DOHH2 (cell line): ENCODE data around the gene PAX3.

Experiments
- H3F3A ChIP-seq: fragments of 200-600 bp; sonication (generic), shearing (Covaris generic); 2 replicates; pipeline ENCODE4 v1.6.0; 2016; ENCODE audit warnings: antibody characterized with exemption, mild to moderate bottlenecking; ENCODE audit not compliant: control insufficient read depth, insufficient read depth
- H3K27ac ChIP-seq: fragments of 200-600 bp; sonication (generic); 2 replicates; pipeline ENCODE4 v1.5.1; 2014; ENCODE audit warnings: low read depth, mild to moderate bottlenecking, low read length, moderate library complexity
- H3K27me3 ChIP-seq: fragments of 200-600 bp; sonication (generic); 2 replicates; pipeline ENCODE4 v1.6.1; 2014; ENCODE audit warnings: mild to moderate bottlenecking, low read length, mixed read lengths; ENCODE audit not compliant: control insufficient read depth
- H3K36me3 ChIP-seq: fragments of 200-600 bp; sonication (generic); 2 replicates; pipeline ENCODE4 v1.6.1; 2014; ENCODE audit warnings: mild to moderate bottlenecking, low read length, moderate library complexity, mixed read lengths; ENCODE audit not compliant: control insufficient read depth
- H3K4me1 ChIP-seq: fragments of 200-600 bp; sonication (generic); 2 replicates; pipeline ENCODE4 v1.6.1; 2014; ENCODE audit warnings: mild to moderate bottlenecking, low read length, mixed read lengths; ENCODE audit not compliant: control insufficient read depth
- H3K4me2 ChIP-seq: fragments of 200-600 bp; sonication (generic); 2 replicates; pipeline ENCODE4 v1.6.0; 2014; ENCODE audit warnings: mild to moderate bottlenecking, low read length, moderate library complexity
- H3K4me3 ChIP-seq: fragments of 200-600 bp; sonication (generic); 2 replicates; pipeline ENCODE4 v1.5.1; 2014; ENCODE audit warnings: mild to moderate bottlenecking, low read length, mixed read lengths
- H3K79me2 ChIP-seq: fragments of 200-600 bp; sonication (generic); 2 replicates; pipeline ENCODE4 v1.6.1; 2014; ENCODE audit warnings: mild to moderate bottlenecking, low read length, mixed read lengths; ENCODE audit not compliant: control insufficient read depth
- H3K9me2 ChIP-seq: fragments of 200-600 bp; sonication (generic); replicated peaks from 2 replicates; pipeline ENCODE4 v1.6.1; 2014; ENCODE audit warnings: mild to moderate bottlenecking, low read length, mixed read lengths; ENCODE audit not compliant: control insufficient read depth
- H3K9me3 ChIP-seq: fragments of 200-600 bp; sonication (generic); 2 replicates; pipeline ENCODE4 v1.6.1; 2014; ENCODE audit warnings: antibody characterized with exemption, low read length, mixed read lengths; ENCODE audit not compliant: control insufficient read depth, insufficient read depth
- H4K20me1 ChIP-seq: fragments of 200-600 bp; sonication (generic); 2 replicates; pipeline ENCODE4 v1.6.0; 2014; ENCODE audit warnings: low read depth, mild to moderate bottlenecking, antibody characterized with exemption, low read length, moderate library complexity; ENCODE audit not compliant: control insufficient read depth, insufficient read depth
- EZH2phosphoT487 ChIP-seq: fragments of 200-600 bp; sonication (generic); IDR thresholded peaks from 2 replicates; pipeline ENCODE4 v1.6.1; 2017; ENCODE audit warnings: borderline replicate concordance, mild to moderate bottlenecking, antibody characterized with exemption, low read length, moderate library complexity, mixed read lengths
- TF ChIP-seq, protein P1 (sequence below): fragments of 200-600 bp; sonication (generic); IDR thresholded peaks from one replicate; pipeline ENCODE4 v1.5.1; 2014; ENCODE audit warnings: antibody characterized with exemption, mild to moderate bottlenecking, low read depth, low read length; ENCODE audit not compliant: poor library complexity, severe bottlenecking

The PAX3 gene

GRCh38 chr2:222281506-222281905 is 17.3 kb downstream of the PAX3 start:
- H3K27ac ChIP-seq: no peak overlapping the region
- no peaks in the 10 kb centered on the region for H3K4me1 ChIP-seq
- H4K20me1 ChIP-seq: no peaks in the 10 kb centered on the region
- no peak for TF ChIP-seq EZH2phosphoT487
- TF ChIP-seq, protein P1, sequence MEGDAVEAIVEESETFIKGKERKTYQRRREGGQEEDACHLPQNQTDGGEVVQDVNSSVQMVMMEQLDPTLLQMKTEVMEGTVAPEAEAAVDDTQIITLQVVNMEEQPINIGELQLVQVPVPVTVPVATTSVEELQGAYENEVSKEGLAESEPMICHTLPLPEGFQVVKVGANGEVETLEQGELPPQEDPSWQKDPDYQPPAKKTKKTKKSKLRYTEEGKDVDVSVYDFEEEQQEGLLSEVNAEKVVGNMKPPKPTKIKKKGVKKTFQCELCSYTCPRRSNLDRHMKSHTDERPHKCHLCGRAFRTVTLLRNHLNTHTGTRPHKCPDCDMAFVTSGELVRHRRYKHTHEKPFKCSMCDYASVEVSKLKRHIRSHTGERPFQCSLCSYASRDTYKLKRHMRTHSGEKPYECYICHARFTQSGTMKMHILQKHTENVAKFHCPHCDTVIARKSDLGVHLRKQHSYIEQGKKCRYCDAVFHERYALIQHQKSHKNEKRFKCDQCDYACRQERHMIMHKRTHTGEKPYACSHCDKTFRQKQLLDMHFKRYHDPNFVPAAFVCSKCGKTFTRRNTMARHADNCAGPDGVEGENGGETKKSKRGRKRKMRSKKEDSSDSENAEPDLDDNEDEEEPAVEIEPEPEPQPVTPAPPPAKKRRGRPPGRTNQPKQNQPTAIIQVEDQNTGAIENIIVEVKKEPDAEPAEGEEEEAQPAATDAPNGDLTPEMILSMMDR: no peak
- no peak overlapping the region for H3K4me2 ChIP-seq
- H3K79me2 ChIP-seq: no peaks in the 10 kb centered on the region
- no peaks in the 10 kb centered on the region for H3K9me2 ChIP-seq
- H3K4me3 ChIP-seq: no peak overlapping the region
- H3F3A ChIP-seq: no peaks in the 10 kb centered on the region
- no peaks in the 10 kb centered on the region for H3K36me3 ChIP-seq
- H3K9me3 ChIP-seq: no peaks in the 10 kb centered on the region
- H3K27me3 ChIP-seq: 0 out of 2 replicates have a peak, but pooled peaks cover under 1% of the 10 kb centered on the region

DNA sequence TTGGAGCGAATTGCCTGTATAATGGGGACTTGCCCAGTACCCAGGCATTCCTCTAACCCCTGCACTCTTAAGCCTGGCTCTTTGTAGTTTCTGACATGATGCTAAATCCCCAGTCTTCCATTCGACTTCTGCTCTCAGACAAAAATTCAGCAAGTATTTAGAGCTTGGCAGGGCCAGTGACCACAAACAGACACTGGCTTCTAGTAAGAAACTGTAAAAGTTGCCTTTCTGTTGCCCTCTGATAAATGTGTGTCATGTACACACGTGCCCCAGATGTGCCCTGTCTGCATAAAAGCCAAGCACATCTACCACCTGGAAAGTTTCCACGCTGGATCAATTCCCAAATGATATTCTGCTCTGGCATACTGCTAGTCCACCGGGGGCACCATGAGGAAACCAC is 18.0 kb downstream of the PAX3 start:
- Histone ChIP-seq H3K27me3 (no peaks in the 10 kb centered on the region), H3K4me2 (no peak overlapping the region), H3K4me3 (no peak overlapping the region), H3K9me2 (no peaks in the 10 kb centered on the region), H3K9me3 (no peaks in the 10 kb centered on the region), H3K4me1 (no peaks in the 10 kb centered on the region), H3K79me2 (no peaks in the 10 kb centered on the region), H4K20me1 (no peaks in the 10 kb centered on the region), H3K27ac (no peak overlapping the region), H3K36me3 (no peaks in the 10 kb centered on the region), H3F3A (no peaks in the 10 kb centered on the region)
- TF ChIP-seq, protein P1: no peak
- TF ChIP-seq EZH2phosphoT487: no peak

- Histone ChIP-seq H3K9me2 (no peaks in the 10 kb centered on the region), H3K79me2 (no peaks in the 10 kb centered on the region), H3F3A (no peaks in the 10 kb centered on the region), H3K4me2 (no peak overlapping the region), H3K9me3 (no peaks in the 10 kb centered on the region), H3K4me3 (no peak overlapping the region), H3K36me3 (no peaks in the 10 kb centered on the region), H4K20me1 (no peaks in the 10 kb centered on the region), H3K4me1 (no peaks in the 10 kb centered on the region), H3K27ac (no peak overlapping the region), H3K27me3 (0 out of 2 replicates have a peak, but pooled peaks cover 2% of the 10 kb centered on the region)
- TF ChIP-seq EZH2phosphoT487: no peak
- TF ChIP-seq, protein P1: no peak
Observed at GRCh38 chr2:222272446-222273015, 26.3 kb downstream of the PAX3 start.

DNA sequence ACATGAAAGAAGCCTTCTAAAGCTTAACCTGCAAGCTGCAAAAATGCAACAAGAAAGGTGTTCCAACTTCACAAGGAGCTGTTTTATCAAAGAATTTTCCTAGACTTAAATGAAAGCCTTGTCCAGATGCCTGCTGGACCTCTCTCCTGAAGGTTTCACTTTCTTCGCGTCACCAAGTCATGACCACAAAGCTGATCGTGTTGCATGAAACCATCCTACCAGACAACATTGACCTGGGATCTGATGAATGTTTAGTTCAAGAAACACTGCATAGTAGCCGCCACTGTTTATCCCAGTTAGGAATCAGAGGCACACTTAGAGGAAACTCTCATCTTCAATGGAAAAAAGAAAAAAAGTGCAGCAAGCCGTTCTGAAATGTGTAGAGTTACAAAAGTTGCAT is 26.9 kb downstream of the PAX3 start:
- H3K9me2 ChIP-seq: no peaks in the 10 kb centered on the region
- no peak overlapping the region for H3K4me2 ChIP-seq
- H3K27me3 ChIP-seq: 0 out of 2 replicates have a peak, but pooled peaks cover 2% of the 10 kb centered on the region
- H4K20me1 ChIP-seq: no peaks in the 10 kb centered on the region
- H3K4me3 ChIP-seq: no peak overlapping the region
- no peaks in the 10 kb centered on the region for H3K9me3 ChIP-seq
- H3F3A ChIP-seq: no peaks in the 10 kb centered on the region
- no peaks in the 10 kb centered on the region for H3K79me2 ChIP-seq
- H3K4me1 ChIP-seq: no peaks in the 10 kb centered on the region
- H3K27ac ChIP-seq: no peak overlapping the region
- no peaks in the 10 kb centered on the region for H3K36me3 ChIP-seq
- TF ChIP-seq, protein P1: no peak
- TF ChIP-seq EZH2phosphoT487: no peak
